ENCODE data around the gene NBPF14. TPM values are rescaled to one million over a fixed set of nuclear protein-coding genes. Genes with fewer than 3 reads are reported as not detected.
"Not testable (repeated sequence)": the region's sequence is repeated elsewhere in the genome, so short reads cannot be mapped to it uniquely, and the experiment has no call there.

The NBPF14 gene
- polyA plus RNA-seq (2013, experiment 1 of 2; ENCODE audit: insufficient read length) = 8.1 TPM
- 9.1 TPM for polyA plus RNA-seq (2013, experiment 2 of 2; ENCODE audit: insufficient read length)

GRCh38 chr1:148595911-148596310 is at the start of gene NBPF14:
Gene NBPF14, minus strand, starts transcription at chr1:148596011. Its CDS starts 294 bp downstream, at chr1:148595717.
- DNase-seq = not testable (repeated sequence)

GRCh38 chr1:148625451-148625850 is 29.6 kb upstream of the NBPF14 start:
- DNase-seq = not testable (repeated sequence)

GRCh38 chr1:148618216-148618615 is 22.4 kb upstream of the NBPF14 start:
- not testable (repeated sequence) for DNase-seq

GRCh38 chr1:148605266-148605665 is 9.5 kb upstream of the NBPF14 start:
- peak; percentile 0 for DNase-seq

- not testable (repeated sequence) for DNase-seq
Observed at GRCh38 chr1:148595360-148595759, 451 bp downstream of the NBPF14 start.

- not testable (repeated sequence) for DNase-seq
Observed at GRCh38 chr1:148591098-148591497, 4.7 kb downstream of the NBPF14 start.

- not testable (repeated sequence) for DNase-seq
Observed at GRCh38 chr1:148532158-148532557, 63.7 kb downstream of the NBPF14 start.

- DNase-seq = peak; percentile 71
Observed at GRCh38 chr1:148529101-148529567, 66.7 kb downstream of the NBPF14 start.

- DNase-seq = not testable (repeated sequence)
Observed at GRCh38 chr1:148528591-148528990, 67.2 kb downstream of the NBPF14 start.

- DNase-seq = not testable (repeated sequence)
Observed at GRCh38 chr1:148526587-148526986, 69.2 kb downstream of the NBPF14 start.

GRCh38 chr1:148523205-148524144 is 72.3 kb downstream of the NBPF14 start:
- not testable (repeated sequence) for DNase-seq

- peak; percentile 99 for DNase-seq
Observed at GRCh38 chr1:148522561-148523204, 73.1 kb downstream of the NBPF14 start.

- DNase-seq = peak; percentile 93
Observed at GRCh38 chr1:148522072-148522471, 73.7 kb downstream of the NBPF14 start.

GRCh38 chr1:148514310-148514709 is 81.5 kb downstream of the NBPF14 start:
- not testable (repeated sequence) for DNase-seq

GRCh38 chr1:148512571-148513184 is 83.1 kb downstream of the NBPF14 start:
- DNase-seq = peak; percentile 51

- DNase-seq = not testable (repeated sequence)
Observed at GRCh38 chr1:148493933-148494332, 101.9 kb downstream of the NBPF14 start.

GRCh38 chr1:148483029-148483428 is 112.8 kb downstream of the NBPF14 start, which contains the start of gene PPIAL4G:
Gene PPIAL4G, minus strand, starts transcription at chr1:148483302. Its CDS starts 50 bp downstream, at chr1:148483252.
- DNase-seq = not testable (repeated sequence)
